Liver (tissue), 9 donors: ENCODE results near the gene NEK6. TPM values are rescaled to one million over a fixed set of nuclear protein-coding genes. Genes with fewer than 3 reads are reported as not detected.
A peak's percentile ranks its signal among the peaks of the same experiment; 100 is the strongest.

Experiments used
- DNase-seq: peaks from one replicate; pipeline ENCODE4 v3.0.0-alpha.2; 2017; ENCODE audit warnings: low spot score
- H3K27ac ChIP-seq, 2 donors: one replicate each; pipeline ENCODE4 v1.7.0; 2013; ENCODE audit warnings: inconsistent platforms in 2 of 2, low read length in 2 of 2, control low read depth in 1 of 2, low read depth in 1 of 2, mild to moderate bottlenecking in 1 of 2
- H3K27me3 ChIP-seq, 4 donors: one replicate each; pipeline versions ENCODE4 v1.6.1 to v1.7.0; 2013; ENCODE audit warnings: low read length in 3 of 4, inconsistent platforms in 1 of 4, mild to moderate bottlenecking in 1 of 4, moderate library complexity in 1 of 4; ENCODE audit not compliant: control insufficient read depth in 4 of 4, insufficient read depth in 4 of 4
- H3K36me3 ChIP-seq, 4 donors: one replicate each; pipeline versions ENCODE4 v1.6.1 to v1.7.0; 2013; ENCODE audit warnings: low read length in 3 of 4, mild to moderate bottlenecking in 3 of 4, low read depth in 1 of 4, moderate library complexity in 1 of 4; ENCODE audit not compliant: control insufficient read depth in 4 of 4, insufficient read depth in 3 of 4
- H3K4me1 ChIP-seq, 4 donors: one replicate each; pipeline versions ENCODE4 v1.6.1 to v1.7.0; 2013; ENCODE audit warnings: low read length in 3 of 4, mild to moderate bottlenecking in 3 of 4, moderate library complexity in 1 of 4; ENCODE audit not compliant: control insufficient read depth in 4 of 4, insufficient read depth in 4 of 4
- H3K4me3 ChIP-seq, 3 donors: one replicate each; pipeline versions ENCODE4 v1.6.1 to v1.7.0; 2013; ENCODE audit warnings: low read length in 3 of 3, control low read depth in 1 of 3, low read depth in 1 of 3, mild to moderate bottlenecking in 1 of 3
- H3K9ac ChIP-seq, 2 donors: one replicate each; pipeline ENCODE4 v1.7.0; 2013; ENCODE audit warnings: low read length in 2 of 2, mild to moderate bottlenecking in 2 of 2, moderate library complexity in 2 of 2, control low read depth in 1 of 2, low read depth in 1 of 2
- H3K9me3 ChIP-seq, 4 donors: one replicate each; pipeline versions ENCODE4 v1.6.1 to v1.7.0; 2013; ENCODE audit warnings: low read length in 3 of 4; ENCODE audit not compliant: control insufficient read depth in 4 of 4
- ATF3 ChIP-seq: IDR thresholded peaks from 2 replicates; pipeline ENCODE4 v1.6.1; 2016; ENCODE audit warnings: antibody characterized with exemption
- EGR1 ChIP-seq, 2 donors: IDR thresholded peaks; 2 replicates each; pipeline ENCODE4 v1.6.1; 2016 to 2018; ENCODE audit warnings: antibody characterized with exemption in 2 of 2, low read depth in 2 of 2
- FOXA1 ChIP-seq: IDR thresholded peaks from 2 replicates; pipeline ENCODE4 v1.6.1; 2016; ENCODE audit warnings: antibody characterized with exemption
- FOXA2 ChIP-seq: IDR thresholded peaks from 2 replicates; pipeline ENCODE4 v1.6.1; 2016; ENCODE audit warnings: antibody characterized with exemption
- GABPA ChIP-seq, 2 donors: IDR thresholded peaks in 1 of 2; conservative IDR thresholded peaks in 1 of 2; 2 replicates each; pipeline ENCODE4 v1.6.1; 2016; ENCODE audit warnings: antibody characterized with exemption in 2 of 2, mild to moderate bottlenecking in 1 of 2, moderate library complexity in 1 of 2
- HNF4A ChIP-seq, 2 donors: conservative IDR thresholded peaks; 2 replicates each; pipeline ENCODE4 v1.6.1; 2016; ENCODE audit warnings: antibody characterized with exemption in 2 of 2, mild to moderate bottlenecking in 2 of 2
- HNF4G ChIP-seq: IDR thresholded peaks from 2 replicates; pipeline ENCODE4 v1.6.1; 2016; ENCODE audit warnings: antibody characterized with exemption
- JUND ChIP-seq, 2 donors: IDR thresholded peaks; 2 replicates each; pipeline ENCODE4 v1.6.1; 2016; ENCODE audit warnings: antibody characterized with exemption in 2 of 2
- NR2F2 ChIP-seq: IDR thresholded peaks from 2 replicates; pipeline ENCODE4 v1.6.1; 2016; ENCODE audit warnings: antibody characterized with exemption
- RAD21 ChIP-seq, 2 donors: IDR thresholded peaks; 2 replicates each; pipeline ENCODE4 v1.6.1; 2016; ENCODE audit warnings: antibody characterized with exemption in 2 of 2, mild to moderate bottlenecking in 2 of 2
- REST ChIP-seq: IDR thresholded peaks from 2 replicates; pipeline ENCODE4 v1.6.1; 2016; ENCODE audit warnings: antibody characterized with exemption, mild to moderate bottlenecking
- RXRA ChIP-seq, 2 donors: IDR thresholded peaks; 2 replicates each; pipeline ENCODE4 v1.6.1; 2017 to 2018; ENCODE audit warnings: antibody characterized with exemption in 2 of 2, mild to moderate bottlenecking in 1 of 2
- SP1 ChIP-seq: IDR thresholded peaks from 2 replicates; pipeline ENCODE4 v1.6.1; 2018; ENCODE audit warnings: antibody characterized with exemption, mild to moderate bottlenecking
- TAF1 ChIP-seq: conservative IDR thresholded peaks from 2 replicates; pipeline ENCODE4 v1.6.1; 2016; ENCODE audit warnings: antibody characterized with exemption, mild to moderate bottlenecking
- YY1 ChIP-seq: IDR thresholded peaks from 2 replicates; pipeline ENCODE4 v1.6.1; 2016; ENCODE audit warnings: antibody characterized with exemption, mild to moderate bottlenecking
- WGBS: extraction: QIAGEN DNeasy Blood & Tissue Kit; methylation state at CpG from one replicate; pipeline ENCODE4 v1.1.7; 2013; 5-methylcytosine and 5-hydroxymethylcytosine counted together
- polyA plus RNA-seq, 2 donors: library from polyadenylated mRNA; stranded (reverse) in 1 of 2; unstranded in 1 of 2; fragments of 200-250 nt in 1 of 2; fragments of >200 nt in 1 of 2; fragmentation: Nextera tagmentation in 1 of 2; extraction: Ambion mirVana in 1 of 2; gene quantifications; one replicate each; pipeline versions ENCODE4 v1.2.1 to v1.2.3, GENCODE V29; 2013 to 2015
- total RNA-seq, 2 donors: library from RNA; depleted of rRNA; stranded (reverse); fragments of >200 nt; gene quantifications; one replicate each; pipeline ENCODE4 v1.2.3, GENCODE V29; 2014
- TF ChIP-seq, protein P1 (sequence below): IDR thresholded peaks from 2 replicates; pipeline ENCODE4 v1.6.1; 2016; ENCODE audit warnings: antibody characterized with exemption
- TF ChIP-seq, protein P2 (sequence below): IDR thresholded peaks from 2 replicates; pipeline ENCODE4 v1.6.1; 2016; ENCODE audit warnings: antibody characterized with exemption
- donor health status: healthy.
- donor health status: healthy.
- donor health status: healthy.
- donor health status: healthy.
- donor health status: healthy.

Gene NEK6
- total and polyA plus RNA-seq, 4 donors: 32.5 to 49.7 (median 42.5) TPM

- Histone ChIP-seq H3K4me1 (peaks cover 42 to 82% (median 66%) of the 10 kb centered on the region in 4 donors), H3K27ac (peak overlapping the region; percentile 95 to 98), H3K4me3 (peak overlapping the region in 1 of 3 donors; percentile 4), H3K9me3 (no peaks in the 10 kb centered on the region), H3K9ac (peak overlapping the region; percentile 61 to 78), H3K36me3 (no peaks in the 10 kb centered on the region), H3K27me3 (no peaks in the 10 kb centered on the region)
- WGBS: 25% methylated on average over 14 of the region's 14 CpGs
- TF ChIP-seq FOXA2 (peak; percentile 61), NR2F2 (peak; percentile 5), ATF3 (no peak), YY1 (no peak), RAD21 (IDR thresholded peaks at IDR 0.05) (peak in 1 of 2 donors; percentile 19), GABPA (IDR thresholded peaks at IDR 0.05 in 1 of 2, conservative IDR thresholded peaks at IDR 0.05 in 1 of 2) (peak in 1 of 2 donors; percentile 13), SP1 (peak; percentile 25), EGR1 (IDR thresholded peaks at IDR 0.05; ENCODE audit: low read depth in 2 of 2) (no peak), HNF4A (conservative IDR thresholded peaks at IDR 0.05) (peak; percentile 68 to 77), TAF1 (no peak), JUND (IDR thresholded peaks at IDR 0.05) (peak in 1 of 2 donors; percentile 50), RXRA (IDR thresholded peaks at IDR 0.05) (peak; percentile 58 to 59), REST (no peak), FOXA1 (no peak), HNF4G (no peak)
- TF ChIP-seq, protein P1, sequence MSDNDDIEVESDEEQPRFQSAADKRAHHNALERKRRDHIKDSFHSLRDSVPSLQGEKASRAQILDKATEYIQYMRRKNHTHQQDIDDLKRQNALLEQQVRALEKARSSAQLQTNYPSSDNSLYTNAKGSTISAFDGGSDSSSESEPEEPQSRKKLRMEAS: peak; percentile 72
- TF ChIP-seq, protein P2, sequence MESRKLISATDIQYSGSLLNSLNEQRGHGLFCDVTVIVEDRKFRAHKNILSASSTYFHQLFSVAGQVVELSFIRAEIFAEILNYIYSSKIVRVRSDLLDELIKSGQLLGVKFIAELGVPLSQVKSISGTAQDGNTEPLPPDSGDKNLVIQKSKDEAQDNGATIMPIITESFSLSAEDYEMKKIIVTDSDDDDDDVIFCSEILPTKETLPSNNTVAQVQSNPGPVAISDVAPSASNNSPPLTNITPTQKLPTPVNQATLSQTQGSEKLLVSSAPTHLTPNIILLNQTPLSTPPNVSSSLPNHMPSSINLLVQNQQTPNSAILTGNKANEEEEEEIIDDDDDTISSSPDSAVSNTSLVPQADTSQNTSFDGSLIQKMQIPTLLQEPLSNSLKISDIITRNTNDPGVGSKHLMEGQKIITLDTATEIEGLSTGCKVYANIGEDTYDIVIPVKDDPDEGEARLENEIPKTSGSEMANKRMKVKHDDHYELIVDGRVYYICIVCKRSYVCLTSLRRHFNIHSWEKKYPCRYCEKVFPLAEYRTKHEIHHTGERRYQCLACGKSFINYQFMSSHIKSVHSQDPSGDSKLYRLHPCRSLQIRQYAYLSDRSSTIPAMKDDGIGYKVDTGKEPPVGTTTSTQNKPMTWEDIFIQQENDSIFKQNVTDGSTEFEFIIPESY: no peak
- DNase-seq: no peak
Observed at GRCh38 chr9:124286292-124286931, 28.7 kb downstream of the NEK6 start.

GRCh38 chr9:124290053-124290591 lies 32.4 kb downstream of the NEK6 start:
- Histone ChIP-seq H3K27ac (peak overlapping the region; percentile 40 to 51), H3K4me1 (peaks cover 22 to 75% (median 52%) of the 10 kb centered on the region in 4 donors), H3K4me3 (no peak overlapping the region), H3K9ac (peak overlapping the region in 1 of 2 donors; percentile 10), H3K36me3 (no peaks in the 10 kb centered on the region), H3K9me3 (no peaks in the 10 kb centered on the region), H3K27me3 (no peaks in the 10 kb centered on the region)
- WGBS: 73% methylated on average over 21 of the region's 21 CpGs
- TF ChIP-seq FOXA2: no peak
- TF ChIP-seq ATF3: no peak
- no peak for TF ChIP-seq REST
- no peak for TF ChIP-seq FOXA1
- no peak for TF ChIP-seq RXRA (IDR thresholded peaks at IDR 0.05)
- no peak for TF ChIP-seq NR2F2
- no peak for TF ChIP-seq RAD21 (IDR thresholded peaks at IDR 0.05)
- TF ChIP-seq, protein P2: no peak
- DNase-seq: no peak
